GM19397 (cell line): ENCODE results near the gene ITGAV.
"Not testable (repeated sequence)": the region's sequence is repeated elsewhere in the genome, so short reads cannot be mapped to it uniquely, and the experiment has no call there.

Experiments used
- ATAC-seq: cut with Tn5 transposase; IDR thresholded peaks from one replicate; pipeline ENCODE4 v1.9.1; 2021; ENCODE audit warnings: mild to moderate bottlenecking, moderate library complexity; ENCODE audit not compliant: unreplicated experiment

Gene ITGAV

GRCh38 chr2:186589612-186590349 is at the start of gene ITGAV:
Gene ITGAV, plus strand, starts transcription at chr2:186590056. Its CDS starts 283 bp downstream, at chr2:186590339.
- peak; percentile 96 for ATAC-seq

GRCh38 chr2:186540941-186541340 is 48.9 kb upstream of the ITGAV start:
- ATAC-seq: no peak

GRCh38 chr2:186542002-186542401 is 47.9 kb upstream of the ITGAV start:
- ATAC-seq: no peak

- no peak for ATAC-seq
Observed at GRCh38 chr2:186543561-186544131, 46.2 kb upstream of the ITGAV start.

- no peak for ATAC-seq
Observed at GRCh38 chr2:186544255-186544675, 45.6 kb upstream of the ITGAV start.

GRCh38 chr2:186546846-186547245 is 43.0 kb upstream of the ITGAV start:
- ATAC-seq: no peak

- no peak for ATAC-seq
Observed at GRCh38 chr2:186551323-186552050, 38.4 kb upstream of the ITGAV start.

- ATAC-seq: no peak
Observed at GRCh38 chr2:186554429-186554828, 35.4 kb upstream of the ITGAV start.

GRCh38 chr2:186554850-186555671 is 34.8 kb upstream of the ITGAV start:
- no peak for ATAC-seq

- no peak for ATAC-seq
Observed at GRCh38 chr2:186558512-186559276, 31.2 kb upstream of the ITGAV start.

GRCh38 chr2:186559370-186559769 is 30.5 kb upstream of the ITGAV start:
- peak; percentile 53 for ATAC-seq

- peak; percentile 81 for ATAC-seq
Observed at GRCh38 chr2:186559848-186560247, 30.0 kb upstream of the ITGAV start.

GRCh38 chr2:186560254-186560653 is 29.6 kb upstream of the ITGAV start:
- no peak for ATAC-seq

GRCh38 chr2:186561467-186562208 is 28.2 kb upstream of the ITGAV start:
- ATAC-seq: no peak

GRCh38 chr2:186562209-186562578 is 27.7 kb upstream of the ITGAV start:
- ATAC-seq: no peak

- not testable (repeated sequence) for ATAC-seq
Observed at GRCh38 chr2:186568600-186568999, 21.3 kb upstream of the ITGAV start.

GRCh38 chr2:186569127-186569526 is 20.7 kb upstream of the ITGAV start:
- not testable (repeated sequence) for ATAC-seq

- ATAC-seq: no peak
Observed at GRCh38 chr2:186569897-186570296, 20.0 kb upstream of the ITGAV start.

- ATAC-seq: no peak
Observed at GRCh38 chr2:186570604-186571003, 19.3 kb upstream of the ITGAV start.

GRCh38 chr2:186572705-186573104 is 17.2 kb upstream of the ITGAV start:
- ATAC-seq: no peak
